C4-2B (cell line): ENCODE results near the gene GDF7.

Experiments
- ZFX ChIP-seq: fragments of 450-650 bp; IDR thresholded peaks from 2 replicates; pipeline ENCODE4 v1.6.1; 2017
- TF ChIP-seq, protein P1 (sequence below): fragments of 450-650 bp; conservative IDR thresholded peaks from 2 replicates; pipeline ENCODE4 v1.5.1; 2017; ENCODE audit warnings: mild to moderate bottlenecking

DNA sequence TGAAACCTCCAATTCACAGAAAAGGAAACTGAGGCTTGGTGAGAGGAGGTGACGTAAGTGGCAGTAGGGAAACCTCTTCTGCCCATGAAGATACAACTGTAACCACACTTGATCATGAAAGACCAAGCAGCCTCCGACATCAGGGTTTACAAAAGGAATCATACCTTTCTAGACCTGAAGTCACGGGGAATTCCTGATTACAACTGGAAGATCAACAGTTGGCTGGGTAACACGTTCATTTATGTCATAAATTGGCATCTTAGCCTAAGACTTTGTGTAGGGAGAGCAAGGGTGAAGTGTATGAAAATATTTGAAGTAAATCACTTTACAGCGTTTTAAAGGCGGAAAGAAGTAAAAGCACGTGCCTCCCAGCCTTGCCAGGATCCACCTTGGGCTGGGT lies 17.0 kb upstream of the GDF7 start:
- TF ChIP-seq, protein P1, sequence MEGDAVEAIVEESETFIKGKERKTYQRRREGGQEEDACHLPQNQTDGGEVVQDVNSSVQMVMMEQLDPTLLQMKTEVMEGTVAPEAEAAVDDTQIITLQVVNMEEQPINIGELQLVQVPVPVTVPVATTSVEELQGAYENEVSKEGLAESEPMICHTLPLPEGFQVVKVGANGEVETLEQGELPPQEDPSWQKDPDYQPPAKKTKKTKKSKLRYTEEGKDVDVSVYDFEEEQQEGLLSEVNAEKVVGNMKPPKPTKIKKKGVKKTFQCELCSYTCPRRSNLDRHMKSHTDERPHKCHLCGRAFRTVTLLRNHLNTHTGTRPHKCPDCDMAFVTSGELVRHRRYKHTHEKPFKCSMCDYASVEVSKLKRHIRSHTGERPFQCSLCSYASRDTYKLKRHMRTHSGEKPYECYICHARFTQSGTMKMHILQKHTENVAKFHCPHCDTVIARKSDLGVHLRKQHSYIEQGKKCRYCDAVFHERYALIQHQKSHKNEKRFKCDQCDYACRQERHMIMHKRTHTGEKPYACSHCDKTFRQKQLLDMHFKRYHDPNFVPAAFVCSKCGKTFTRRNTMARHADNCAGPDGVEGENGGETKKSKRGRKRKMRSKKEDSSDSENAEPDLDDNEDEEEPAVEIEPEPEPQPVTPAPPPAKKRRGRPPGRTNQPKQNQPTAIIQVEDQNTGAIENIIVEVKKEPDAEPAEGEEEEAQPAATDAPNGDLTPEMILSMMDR, result no peak
- no peak for TF ChIP-seq ZFX
